SW 1271 (cell line): ENCODE data around the gene ARID5B.
"Not testable (repeated sequence)": the region's sequence is repeated elsewhere in the genome, so short reads cannot be mapped to it uniquely, and the experiment has no call there.

Experiments used
- DNase-seq, 2 experiments: peaks; one replicate each; lab custom pipeline; 2025; lab: John Stamatoyannopoulos, UW

The ARID5B gene, protein sequence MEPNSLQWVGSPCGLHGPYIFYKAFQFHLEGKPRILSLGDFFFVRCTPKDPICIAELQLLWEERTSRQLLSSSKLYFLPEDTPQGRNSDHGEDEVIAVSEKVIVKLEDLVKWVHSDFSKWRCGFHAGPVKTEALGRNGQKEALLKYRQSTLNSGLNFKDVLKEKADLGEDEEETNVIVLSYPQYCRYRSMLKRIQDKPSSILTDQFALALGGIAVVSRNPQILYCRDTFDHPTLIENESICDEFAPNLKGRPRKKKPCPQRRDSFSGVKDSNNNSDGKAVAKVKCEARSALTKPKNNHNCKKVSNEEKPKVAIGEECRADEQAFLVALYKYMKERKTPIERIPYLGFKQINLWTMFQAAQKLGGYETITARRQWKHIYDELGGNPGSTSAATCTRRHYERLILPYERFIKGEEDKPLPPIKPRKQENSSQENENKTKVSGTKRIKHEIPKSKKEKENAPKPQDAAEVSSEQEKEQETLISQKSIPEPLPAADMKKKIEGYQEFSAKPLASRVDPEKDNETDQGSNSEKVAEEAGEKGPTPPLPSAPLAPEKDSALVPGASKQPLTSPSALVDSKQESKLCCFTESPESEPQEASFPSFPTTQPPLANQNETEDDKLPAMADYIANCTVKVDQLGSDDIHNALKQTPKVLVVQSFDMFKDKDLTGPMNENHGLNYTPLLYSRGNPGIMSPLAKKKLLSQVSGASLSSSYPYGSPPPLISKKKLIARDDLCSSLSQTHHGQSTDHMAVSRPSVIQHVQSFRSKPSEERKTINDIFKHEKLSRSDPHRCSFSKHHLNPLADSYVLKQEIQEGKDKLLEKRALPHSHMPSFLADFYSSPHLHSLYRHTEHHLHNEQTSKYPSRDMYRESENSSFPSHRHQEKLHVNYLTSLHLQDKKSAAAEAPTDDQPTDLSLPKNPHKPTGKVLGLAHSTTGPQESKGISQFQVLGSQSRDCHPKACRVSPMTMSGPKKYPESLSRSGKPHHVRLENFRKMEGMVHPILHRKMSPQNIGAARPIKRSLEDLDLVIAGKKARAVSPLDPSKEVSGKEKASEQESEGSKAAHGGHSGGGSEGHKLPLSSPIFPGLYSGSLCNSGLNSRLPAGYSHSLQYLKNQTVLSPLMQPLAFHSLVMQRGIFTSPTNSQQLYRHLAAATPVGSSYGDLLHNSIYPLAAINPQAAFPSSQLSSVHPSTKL

DNA sequence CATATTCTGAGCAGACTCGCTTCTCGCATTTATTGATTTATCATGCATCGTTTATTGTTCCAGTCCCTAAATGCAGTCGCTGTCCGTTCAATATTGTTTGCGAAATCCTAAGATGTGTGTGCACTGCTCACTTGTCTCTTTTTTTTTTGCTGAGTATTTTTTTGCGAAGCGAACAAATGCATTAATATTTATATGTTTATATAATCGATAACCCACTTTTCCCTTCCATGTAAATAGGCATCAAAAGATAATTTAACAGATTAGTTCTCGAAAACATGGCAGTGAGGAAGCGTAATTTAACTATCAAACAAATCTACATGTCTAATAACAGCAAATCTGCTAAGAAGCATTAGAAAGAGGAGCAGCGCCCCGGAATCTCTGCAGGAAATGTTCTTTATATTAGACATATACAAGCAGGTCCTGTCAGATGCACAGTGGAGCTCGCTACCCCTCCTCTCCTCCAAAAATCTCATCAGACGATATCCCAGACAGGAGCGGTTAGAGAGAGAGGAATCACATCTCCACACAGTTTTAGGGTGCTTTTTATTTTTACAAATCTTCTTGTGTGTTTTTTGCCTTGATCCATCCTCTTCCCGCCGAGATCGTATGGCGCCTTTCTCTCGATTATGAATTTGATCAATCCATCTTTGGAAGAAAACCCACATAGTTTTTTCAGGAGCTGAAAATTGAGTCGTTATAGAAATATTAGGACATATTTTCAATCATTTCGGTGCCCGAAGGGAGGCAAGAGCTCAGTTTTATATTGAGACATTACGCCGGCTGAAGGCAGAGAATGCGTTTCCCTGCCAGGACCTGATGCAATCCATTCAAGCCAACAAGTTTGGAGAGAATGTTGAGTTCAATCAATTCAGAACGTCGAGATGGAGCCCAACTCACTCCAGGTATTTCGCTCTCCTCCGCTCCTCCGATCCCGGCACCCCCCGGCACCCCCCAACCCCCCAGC, at the start of gene ARID5B:
ARID5B (plus strand) TSS at position 871 of the 964 bp plus-strand sequence; CDS start at position 882, 11 bp downstream.
- peak in 1 of 2 experiments; percentile 58 for DNase-seq

DNA sequence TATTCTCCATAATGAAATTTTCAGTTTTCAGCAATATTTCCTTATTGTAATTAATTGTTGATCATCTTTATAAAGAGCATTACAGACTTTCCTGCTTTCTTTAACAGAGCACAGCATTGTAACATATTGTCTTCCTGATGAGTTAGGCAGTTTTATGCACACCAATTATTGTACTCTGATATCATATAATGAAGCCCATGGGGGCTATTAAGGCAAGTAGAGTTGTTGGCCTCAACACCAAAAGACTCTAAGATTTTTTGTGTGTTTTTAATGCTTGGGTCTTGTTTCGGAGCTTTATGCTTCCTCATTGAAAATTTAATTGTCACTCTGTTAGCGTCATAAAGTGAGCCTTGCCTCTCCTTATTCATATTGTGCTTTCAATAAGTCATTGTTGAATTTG, 49.2 kb upstream of the ARID5B start:
- no peak for DNase-seq

DNA sequence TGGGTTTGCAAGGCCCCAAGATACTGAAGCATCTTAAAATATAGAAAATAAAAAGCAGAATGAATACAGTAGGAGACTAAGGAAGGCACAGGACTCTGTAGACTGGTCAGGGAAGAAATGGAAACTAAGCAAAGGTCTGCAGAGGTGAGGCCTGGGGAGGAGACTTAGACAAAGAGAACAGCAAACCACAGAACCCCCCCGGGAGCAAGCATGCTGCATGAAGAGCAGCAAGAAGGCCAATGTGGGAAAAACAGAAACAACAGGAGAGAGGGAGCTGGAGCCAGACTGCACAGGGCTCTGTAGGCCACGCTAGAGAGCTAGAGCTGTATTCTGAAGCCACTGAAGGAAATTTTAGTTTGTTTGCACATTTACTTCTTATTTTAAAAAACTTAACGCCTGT, 45.7 kb upstream of the ARID5B start:
- DNase-seq, result no peak

DNA sequence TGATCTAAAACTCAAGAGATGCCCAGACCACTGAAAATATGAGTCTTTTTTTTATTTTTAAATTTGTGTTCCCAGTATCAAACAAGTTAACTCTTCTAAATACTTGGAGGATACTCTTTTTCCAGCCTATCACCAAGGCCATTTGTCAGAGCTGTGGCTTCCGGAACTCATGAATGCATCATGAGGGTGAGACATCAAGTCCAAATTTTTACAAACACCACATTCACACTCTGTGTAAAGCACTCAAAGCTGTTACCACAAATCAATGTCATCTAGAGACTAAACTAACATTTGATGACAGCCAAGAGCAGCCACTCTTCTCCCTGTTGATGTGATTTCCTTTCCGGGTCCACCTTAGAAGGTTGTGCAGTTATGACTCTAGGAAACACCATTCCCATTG, 43.8 kb upstream of the ARID5B start:
- no peak for DNase-seq

DNA sequence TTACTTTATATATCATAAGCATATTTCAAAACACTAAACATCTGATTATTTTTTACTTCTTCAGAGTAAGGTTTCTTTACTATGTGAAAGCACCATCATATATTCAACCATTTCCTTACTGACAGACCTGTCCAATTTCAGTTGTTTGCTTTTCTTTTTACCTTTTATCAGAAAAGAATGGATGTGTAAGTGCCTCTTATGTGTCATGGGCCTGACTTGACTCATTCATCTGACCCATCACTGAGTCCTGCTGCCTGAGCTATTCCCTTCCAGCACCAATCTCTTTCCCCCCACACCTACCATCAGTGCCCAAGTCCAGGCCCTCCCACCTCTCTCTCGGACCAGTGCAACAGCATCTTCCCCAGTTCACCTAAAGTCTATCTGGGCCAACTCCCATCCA, 41.7 kb upstream of the ARID5B start:
- DNase-seq, result no peak

DNA sequence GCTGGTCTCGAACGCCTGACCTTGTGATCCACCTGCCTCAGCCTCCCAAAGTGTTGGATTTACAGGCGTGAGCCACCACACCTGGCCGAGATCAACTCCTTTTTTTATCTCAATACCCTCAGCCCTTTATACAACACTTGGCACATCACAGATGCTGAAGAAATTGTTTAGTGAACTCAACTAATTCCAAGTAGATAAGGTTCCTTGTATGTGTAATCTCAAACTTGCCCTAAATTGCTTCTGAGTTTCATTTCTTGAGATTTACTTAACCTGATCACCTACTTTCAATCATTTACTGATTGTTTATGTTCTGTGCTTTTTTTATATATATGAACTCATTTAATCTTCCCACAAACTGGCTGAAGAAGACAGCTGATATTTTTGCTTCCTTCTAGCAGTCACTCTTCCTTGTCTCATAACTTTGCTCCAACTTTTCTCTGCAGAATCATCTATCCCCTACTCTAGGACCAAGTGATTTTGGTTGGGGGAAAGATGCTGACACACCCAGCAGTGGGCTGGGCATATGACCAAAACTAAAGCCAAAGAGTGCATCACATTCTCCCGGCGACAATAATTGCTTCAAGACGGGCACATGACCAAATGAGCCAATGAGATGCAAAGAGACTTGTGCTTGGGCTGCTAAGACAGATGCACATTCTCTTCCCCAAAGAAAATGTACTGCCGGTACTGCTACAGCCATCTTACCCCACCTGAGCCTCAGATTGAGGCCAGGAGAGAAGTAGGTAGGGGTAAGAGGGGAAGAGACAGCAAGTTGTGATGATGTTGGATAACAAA, 40.3 kb upstream of the ARID5B start:
- DNase-seq, result no peak

DNA sequence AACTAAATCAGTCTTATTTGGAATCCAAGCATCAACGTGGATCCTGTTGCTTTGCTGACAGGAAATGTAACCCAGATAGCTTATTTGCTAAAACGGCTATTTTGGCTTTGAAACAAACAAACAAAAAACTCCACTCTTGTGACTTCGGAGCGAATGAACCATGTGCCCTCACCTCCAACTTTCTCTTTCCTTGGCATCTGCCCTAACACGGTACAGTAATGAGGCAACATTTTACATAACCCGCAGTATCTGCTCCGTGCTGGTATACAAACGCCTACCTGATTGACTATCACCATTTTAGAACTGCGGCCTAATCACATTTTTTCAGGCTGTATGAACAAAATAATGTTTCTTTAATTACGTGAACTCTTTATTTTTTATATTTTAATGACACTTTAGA, 37.5 kb upstream of the ARID5B start:
- no peak for DNase-seq

DNA sequence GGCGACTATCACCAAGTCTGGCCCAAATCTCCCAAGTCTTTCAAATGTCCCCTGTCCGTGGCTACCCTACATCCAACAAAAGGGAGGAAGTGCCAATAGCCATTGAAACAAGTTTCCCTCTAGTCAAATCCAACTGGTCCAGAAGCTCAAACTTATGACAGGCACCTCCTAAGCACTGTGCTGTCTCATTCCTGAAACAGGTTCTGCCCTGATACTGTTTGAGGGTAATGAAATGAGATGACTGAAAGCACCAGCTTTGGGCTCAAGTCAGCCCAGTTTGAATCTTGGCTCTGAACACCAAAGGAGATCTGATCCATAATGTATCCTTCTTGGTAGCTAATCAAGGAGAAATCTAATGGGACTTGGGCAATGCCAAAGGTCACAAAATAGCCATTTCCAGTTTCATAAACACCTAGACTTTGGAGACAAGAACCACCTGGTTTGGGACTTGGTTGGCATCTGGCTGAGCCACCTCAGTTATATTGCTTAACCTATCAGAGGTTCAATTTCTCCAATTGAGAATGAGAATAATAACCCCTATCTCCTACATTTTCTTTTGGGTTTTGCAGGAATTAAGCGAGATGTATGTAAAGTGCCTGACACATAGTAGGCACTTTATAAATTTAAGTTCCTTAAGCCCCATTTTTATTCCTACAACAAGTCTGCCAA, 34.7 kb upstream of the ARID5B start:
- no peak for DNase-seq

DNA sequence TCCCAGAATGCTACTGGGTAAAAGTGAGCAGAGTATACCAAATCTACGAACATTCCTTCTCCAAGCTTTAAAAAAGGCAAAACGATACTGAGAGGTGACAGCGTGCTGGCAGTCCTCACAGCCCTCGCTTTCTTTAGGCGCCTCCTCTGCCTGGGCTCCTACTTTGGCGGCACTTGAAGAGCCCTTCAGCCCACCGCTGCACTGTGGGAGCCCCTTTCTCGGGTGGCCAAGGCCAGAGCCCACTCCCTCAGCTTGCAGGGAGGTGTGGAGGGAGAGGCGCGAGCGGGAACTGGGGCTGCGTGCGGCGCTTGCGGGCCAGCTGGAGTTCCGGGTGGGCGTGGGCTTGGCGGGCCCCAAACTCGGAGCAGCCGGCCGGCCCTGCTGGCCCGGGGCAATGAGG, 34.1 kb upstream of the ARID5B start:
- DNase-seq, result not testable (repeated sequence)

DNA sequence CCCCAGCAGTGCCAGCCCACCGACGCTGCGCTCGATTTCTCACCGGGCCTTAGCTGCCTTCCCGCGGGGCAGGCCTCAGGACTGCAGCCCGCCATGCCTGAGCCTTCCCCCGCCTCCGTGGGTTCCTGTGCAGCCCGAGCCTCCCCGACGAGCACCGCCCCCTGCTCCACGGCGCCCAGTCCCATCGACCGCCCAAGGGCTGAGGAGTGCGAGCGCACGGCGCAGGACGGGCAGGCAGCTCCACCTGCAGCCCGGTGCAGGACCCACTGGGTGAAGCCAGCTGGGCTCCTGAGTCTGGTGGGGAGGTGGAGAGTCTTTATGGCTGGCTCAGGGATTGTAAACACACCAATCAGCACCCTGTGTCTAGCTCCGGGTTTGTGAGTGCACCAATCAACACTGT, 33.7 kb upstream of the ARID5B start:
- DNase-seq, result not testable (repeated sequence)

DNA sequence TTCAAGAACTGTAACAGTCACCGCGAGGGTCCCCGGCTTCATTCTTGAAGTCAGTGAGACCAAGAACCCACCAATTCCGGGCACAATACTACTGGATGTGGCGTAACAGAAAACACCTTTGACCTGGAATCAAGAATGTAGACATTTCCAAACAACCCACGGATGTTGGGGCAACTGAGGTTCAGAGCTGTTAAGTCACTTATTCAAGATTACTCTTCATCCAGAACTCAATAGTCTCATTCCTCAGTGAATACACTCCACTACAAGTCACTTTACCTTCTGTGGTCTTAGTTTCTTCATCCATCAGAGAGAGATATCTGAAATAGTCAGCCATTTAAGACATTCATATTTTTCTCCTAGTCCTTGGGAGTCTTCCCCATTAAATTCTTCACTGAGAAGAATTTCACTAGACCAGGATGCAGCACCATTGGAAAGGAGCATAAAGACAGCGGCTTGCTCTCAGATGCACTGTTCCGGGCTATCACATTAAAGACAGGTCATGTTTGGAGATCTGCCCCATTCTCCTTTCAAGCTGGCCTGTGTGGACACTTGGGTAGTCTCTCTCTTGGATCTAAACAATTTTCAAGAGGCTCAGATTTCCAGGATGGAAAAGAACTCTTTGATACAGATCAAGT, 32.3 kb upstream of the ARID5B start:
- DNase-seq, result no peak

DNA sequence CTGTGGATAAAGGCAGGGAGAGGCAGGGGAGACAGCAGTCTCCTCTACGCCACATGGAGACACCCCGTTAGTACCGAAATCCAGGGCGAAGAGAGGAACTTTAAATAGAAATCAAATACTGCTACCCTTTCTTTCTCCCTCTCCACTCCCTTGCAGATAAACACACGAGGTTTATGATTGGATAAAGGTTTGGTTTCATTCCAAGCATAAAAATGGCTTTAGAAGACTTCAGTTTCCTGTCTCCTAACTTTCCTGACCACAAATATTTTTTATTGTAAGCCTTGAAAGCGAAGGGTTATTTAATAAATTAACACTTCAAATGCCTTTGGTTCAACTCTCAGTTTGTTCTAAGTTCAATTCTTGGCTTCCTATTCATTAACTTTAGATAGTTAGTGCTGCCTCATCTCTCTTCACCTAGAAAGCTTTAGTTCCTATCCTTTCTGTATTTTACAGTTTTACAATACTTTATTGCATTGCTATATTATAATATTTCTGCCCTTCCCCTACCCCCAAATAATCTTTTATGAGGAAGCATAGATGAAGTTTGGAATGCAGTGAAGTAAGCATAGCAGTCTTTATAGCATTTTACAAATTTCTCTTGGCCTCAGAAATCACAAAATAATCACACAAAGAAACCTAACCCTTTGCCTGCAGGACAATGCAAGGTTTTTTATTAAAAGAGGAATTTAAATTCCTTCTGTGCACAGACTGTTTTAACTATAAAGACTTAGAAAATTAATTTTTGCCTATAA, 31.5 kb upstream of the ARID5B start:
- no peak for DNase-seq

DNA sequence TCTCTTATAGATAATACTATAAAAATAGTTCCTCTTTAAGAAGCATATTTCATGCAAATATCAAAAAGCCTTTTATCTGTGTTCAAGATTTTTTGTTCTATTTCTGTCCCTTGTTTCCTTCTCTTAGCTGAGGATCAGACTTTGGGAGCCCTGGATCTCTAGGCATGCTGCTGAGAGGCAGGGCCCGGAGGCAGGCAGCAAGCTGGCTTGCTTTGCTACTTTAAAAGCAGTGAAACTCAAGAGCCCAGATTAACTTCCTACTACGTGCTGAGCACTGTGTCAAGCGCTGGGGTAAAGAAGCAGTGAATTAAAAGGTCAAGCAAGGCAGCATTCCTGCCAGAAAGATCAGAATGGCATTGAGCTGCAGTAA, 31.0 kb upstream of the ARID5B start:
- DNase-seq, result no peak

DNA sequence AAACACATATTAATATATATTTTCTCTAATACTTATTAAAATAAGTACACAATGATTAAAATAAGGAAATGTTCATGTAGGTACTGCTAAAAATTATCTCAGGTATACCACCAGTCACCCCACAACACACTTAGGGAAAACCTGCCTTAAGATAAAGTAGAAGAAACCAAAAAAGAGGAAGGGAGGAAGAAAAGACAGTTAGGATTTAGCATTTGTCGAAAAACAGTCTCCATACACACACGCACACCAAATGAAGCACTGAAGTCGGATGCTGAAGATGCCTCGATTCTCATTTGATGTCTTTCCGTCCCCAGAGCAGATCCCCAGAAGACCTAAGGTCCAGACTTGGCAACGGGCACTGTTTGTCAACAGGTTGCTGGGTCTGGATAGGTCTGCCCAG, 30.0 kb upstream of the ARID5B start:
- DNase-seq, result no peak

DNA sequence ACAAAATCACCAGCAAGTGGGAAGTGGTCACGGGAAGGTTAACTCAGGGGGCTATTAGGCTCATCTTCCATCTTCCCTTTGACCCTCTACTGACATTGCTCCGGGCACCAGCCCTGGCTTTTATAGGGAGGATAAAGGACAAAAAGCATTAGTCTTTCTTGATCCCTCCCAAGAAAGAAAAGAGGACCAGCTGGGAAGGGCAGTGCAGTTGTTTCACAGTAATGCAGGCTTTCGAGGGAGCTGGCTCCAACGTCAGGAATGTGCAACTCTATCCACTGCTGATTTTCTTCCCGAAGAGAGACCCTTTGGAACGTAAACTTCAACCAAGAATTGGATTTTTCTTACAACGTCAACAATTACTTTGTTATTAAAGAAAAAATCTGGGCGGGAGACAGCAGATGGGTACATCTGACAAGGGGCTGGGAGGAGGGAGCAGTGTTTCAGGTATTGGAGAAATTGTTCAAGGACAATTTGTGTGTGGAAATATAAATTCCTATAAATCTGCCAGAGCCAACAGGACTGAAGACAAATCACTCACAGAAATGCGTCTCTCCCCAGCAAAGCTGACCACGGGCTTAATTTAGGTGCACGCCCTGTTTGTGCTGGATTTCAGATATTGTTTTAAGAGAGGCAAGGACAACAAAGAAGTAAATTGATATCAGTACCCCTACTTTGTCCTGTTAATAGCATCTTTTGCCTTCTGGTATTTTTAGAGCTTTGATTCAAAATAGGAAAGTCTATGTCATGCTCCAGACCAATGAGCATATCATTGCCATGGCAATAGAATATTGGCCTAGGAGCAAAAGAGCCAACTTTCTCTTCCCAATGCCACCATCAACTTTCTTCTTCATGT, 23.4 kb upstream of the ARID5B start:
- DNase-seq, result no peak

DNA sequence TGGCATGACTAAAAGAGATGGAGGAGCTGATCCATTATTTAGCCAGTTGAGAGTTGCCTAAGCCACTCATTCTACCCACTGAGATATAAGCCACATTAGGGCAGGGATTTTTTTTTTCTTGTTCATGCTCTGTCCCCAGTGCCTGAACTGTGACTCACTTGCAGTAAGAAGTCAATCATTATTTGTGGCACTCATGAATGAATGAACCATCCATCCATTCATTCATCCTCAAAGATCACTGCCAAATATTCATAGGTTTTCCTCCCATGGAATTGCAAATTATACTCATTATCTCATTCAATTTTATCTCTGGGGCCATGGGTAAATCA, 22.8 kb upstream of the ARID5B start:
- no peak for DNase-seq

DNA sequence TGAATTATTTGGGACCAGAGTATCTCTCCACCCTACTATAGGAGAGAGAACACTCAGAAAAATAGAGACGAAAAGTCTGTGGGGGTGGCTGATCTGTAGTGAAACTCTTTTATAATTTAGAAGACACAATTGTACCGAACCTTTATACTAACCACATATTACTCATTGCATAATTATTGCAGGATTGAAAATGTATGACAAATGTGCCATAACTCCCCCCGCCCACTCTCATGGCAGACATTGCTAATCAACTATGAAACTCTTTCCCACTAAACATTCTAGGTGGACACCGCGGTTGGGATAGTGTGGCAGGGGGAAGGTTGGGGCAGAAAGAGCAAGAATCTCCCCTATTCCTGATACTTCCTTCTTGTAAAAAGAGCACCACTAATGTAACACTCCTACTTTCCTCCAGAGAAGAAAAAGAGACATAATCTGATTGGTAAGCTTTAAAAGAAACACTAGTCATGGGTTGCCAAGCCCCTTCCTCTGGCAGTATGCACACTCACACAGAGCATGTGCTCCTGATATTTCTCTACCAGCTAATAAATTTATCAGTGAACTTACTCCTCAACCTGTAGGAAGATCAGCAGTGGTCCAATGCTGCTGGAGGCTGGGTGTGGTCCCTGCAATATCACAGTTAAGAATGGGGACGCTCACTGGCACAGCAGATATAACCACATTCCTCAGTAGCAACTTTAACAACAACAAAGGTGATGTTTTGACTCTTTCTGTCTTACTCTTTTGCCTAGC, 18.7 kb upstream of the ARID5B start:
- no peak for DNase-seq
